Measurements from ENCODE around the gene LHFPL6. TPM values are rescaled to one million over a fixed set of nuclear protein-coding genes. Genes with fewer than 3 reads are reported as not detected.

LHFPL6 gene
- total and polyA plus RNA-seq, 10 of the 15 experiments (the other 5 are each of a cell fraction or from before 2014, with no cell fraction given) = 0.11 to 4.6 (median 0.41) TPM

GRCh38 chr13:39349391-39349960 is 253.5 kb downstream of the LHFPL6 start:
- no TSS peak for BruUV-seq (replicated peaks)
- RAD21 ChIA-PET (ENCODE audit: unreplicated experiment) = no interaction called here
- H3K27me3 ChIP-seq (replicated peaks in 1 of 2; ENCODE audit: control insufficient read depth in 2 of 2, insufficient read depth in 2 of 2, low read length in 1 of 2) = no peaks in the 10 kb centered on the region
- TF ChIP-seq, protein P1, sequence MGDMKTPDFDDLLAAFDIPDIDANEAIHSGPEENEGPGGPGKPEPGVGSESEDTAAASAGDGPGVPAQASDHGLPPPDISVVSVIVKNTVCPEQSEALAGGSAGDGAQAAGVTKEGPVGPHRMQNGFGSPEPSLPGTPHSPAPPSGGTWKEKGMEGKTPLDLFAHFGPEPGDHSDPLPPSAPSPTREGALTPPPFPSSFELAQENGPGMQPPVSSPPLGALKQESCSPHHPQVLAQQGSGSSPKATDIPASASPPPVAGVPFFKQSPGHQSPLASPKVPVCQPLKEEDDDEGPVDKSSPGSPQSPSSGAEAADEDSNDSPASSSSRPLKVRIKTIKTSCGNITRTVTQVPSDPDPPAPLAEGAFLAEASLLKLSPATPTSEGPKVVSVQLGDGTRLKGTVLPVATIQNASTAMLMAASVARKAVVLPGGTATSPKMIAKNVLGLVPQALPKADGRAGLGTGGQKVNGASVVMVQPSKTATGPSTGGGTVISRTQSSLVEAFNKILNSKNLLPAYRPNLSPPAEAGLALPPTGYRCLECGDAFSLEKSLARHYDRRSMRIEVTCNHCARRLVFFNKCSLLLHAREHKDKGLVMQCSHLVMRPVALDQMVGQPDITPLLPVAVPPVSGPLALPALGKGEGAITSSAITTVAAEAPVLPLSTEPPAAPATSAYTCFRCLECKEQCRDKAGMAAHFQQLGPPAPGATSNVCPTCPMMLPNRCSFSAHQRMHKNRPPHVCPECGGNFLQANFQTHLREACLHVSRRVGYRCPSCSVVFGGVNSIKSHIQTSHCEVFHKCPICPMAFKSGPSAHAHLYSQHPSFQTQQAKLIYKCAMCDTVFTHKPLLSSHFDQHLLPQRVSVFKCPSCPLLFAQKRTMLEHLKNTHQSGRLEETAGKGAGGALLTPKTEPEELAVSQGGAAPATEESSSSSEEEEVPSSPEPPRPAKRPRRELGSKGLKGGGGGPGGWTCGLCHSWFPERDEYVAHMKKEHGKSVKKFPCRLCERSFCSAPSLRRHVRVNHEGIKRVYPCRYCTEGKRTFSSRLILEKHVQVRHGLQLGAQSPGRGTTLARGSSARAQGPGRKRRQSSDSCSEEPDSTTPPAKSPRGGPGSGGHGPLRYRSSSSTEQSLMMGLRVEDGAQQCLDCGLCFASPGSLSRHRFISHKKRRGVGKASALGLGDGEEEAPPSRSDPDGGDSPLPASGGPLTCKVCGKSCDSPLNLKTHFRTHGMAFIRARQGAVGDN (IDR thresholded peaks at IDR 0.05) = no peak
- no peak for TF ChIP-seq ZZZ3 (IDR thresholded peaks at IDR 0.05; ENCODE audit: control insufficient read depth, insufficient read length, low read depth)
- TF ChIP-seq CREM (IDR thresholded peaks at IDR 0.05; ENCODE audit: low read depth) = no peak
- TF ChIP-seq CTCF (IDR thresholded peaks at IDR 0.05 in 2 of 3, conservative IDR thresholded peaks at IDR 0.05 in 1 of 3; ENCODE audit: control insufficient read depth in 2 of 3, extremely low read depth in 1 of 3, insufficient read depth in 1 of 3, low read depth in 3 of 3, low read length in 3 of 3) = no peak
- WGBS (ENCODE audit: insufficient coverage, insufficient replicate concordance, low lambda C conversion rate, missing lambda C conversion rate) = 46% methylated on average over 6 of the region's 6 CpGs
- H2AFZ ChIP-seq (ENCODE audit: control insufficient read depth, low read depth, low read length) = no peak overlapping the region
- FAIRE-seq (no peak), DNase-seq (ENCODE audit: low read depth, low spot score) (no peak), ATAC-seq (no peak)
- POLR2A ChIA-PET = no interaction called here
- no peak overlapping the region for H3K9ac ChIP-seq (ENCODE audit: control insufficient read depth, insufficient read depth, low read length)
- H3K9me3 ChIP-seq (replicated peaks; ENCODE audit: control insufficient read depth, insufficient read depth, low read length) = no peaks in the 10 kb centered on the region
- H3K4me2 ChIP-seq (ENCODE audit: control insufficient read depth, insufficient read depth) = no peak overlapping the region
- H3K4me1 ChIP-seq (ENCODE audit: control insufficient read depth, insufficient read depth, low read length) = no peaks in the 10 kb centered on the region
- SMC1A ChIA-PET (ENCODE audit: uncharacterized antibody, unreplicated experiment) = interaction anchor here (0.6 to 1.5 kb wide), 4 partner anchors 9 to 85 kb away, joined by 3 read pairs; no protein-coding TSS in a partner anchor
- no peaks in the 10 kb centered on the region for H3K79me2 ChIP-seq (ENCODE audit: control insufficient read depth, insufficient read depth, low read length)
- H4K20me1 ChIP-seq (ENCODE audit: control insufficient read depth, insufficient read depth) = no peaks in the 10 kb centered on the region
- intact Hi-C loops (cut with micrococcal nuclease; ENCODE audit: unreplicated experiment) = no loop called here
- in situ Hi-C loops (cut with MboI) = no loop called here
- no peak overlapping the region for H3K4me3 ChIP-seq
- no peaks in the 10 kb centered on the region for H3K36me3 ChIP-seq (ENCODE audit: control insufficient read depth in 2 of 2, insufficient read depth in 2 of 2, low read length in 1 of 2)
- no peak overlapping the region for H3K27ac ChIP-seq (ENCODE audit: control insufficient read depth, insufficient read depth)
- CTCF ChIA-PET = interaction anchor here (0.9 to 1.8 kb wide), 2 partner anchors 74 to 251 kb away, joined by 3 to 4 read pairs; no protein-coding TSS in a partner anchor
